Measurements from ENCODE around the gene ANKH.
"Not testable (repeated sequence)": the region's sequence is repeated elsewhere in the genome, so short reads cannot be mapped to it uniquely, and the experiment has no call there.

Gene ANKH

GRCh38 chr5:14882658-14883580, 11.3 kb upstream of the ANKH start:
- DNase-seq: no peak

GRCh38 chr5:14881826-14882225, 10.2 kb upstream of the ANKH start:
- DNase-seq: no peak

GRCh38 chr5:14880688-14881087, 9.1 kb upstream of the ANKH start:
- no peak for DNase-seq

- no peak for DNase-seq
Observed at GRCh38 chr5:14879937-14880589, 8.5 kb upstream of the ANKH start.

- DNase-seq: no peak
Observed at GRCh38 chr5:14879393-14879792, 7.8 kb upstream of the ANKH start.

- DNase-seq: not testable (repeated sequence)
Observed at GRCh38 chr5:14878192-14878591, 6.6 kb upstream of the ANKH start.

GRCh38 chr5:14876095-14876494, 4.5 kb upstream of the ANKH start:
- DNase-seq: no peak

GRCh38 chr5:14873790-14874189, 2.2 kb upstream of the ANKH start:
- no peak for DNase-seq

- no peak for DNase-seq
Observed at GRCh38 chr5:14873093-14873492, 1.5 kb upstream of the ANKH start.

GRCh38 chr5:14872070-14872989, 752 bp upstream of the ANKH start:
- peak; percentile 68 for DNase-seq

GRCh38 chr5:14870337-14871213, 1.0 kb downstream of the ANKH start:
- peak; percentile 32 for DNase-seq

GRCh38 chr5:14869668-14870164, 1.9 kb downstream of the ANKH start:
- DNase-seq: no peak

- no peak for DNase-seq
Observed at GRCh38 chr5:14869233-14869632, 2.3 kb downstream of the ANKH start.

- no peak for DNase-seq
Observed at GRCh38 chr5:14868771-14869170, 2.8 kb downstream of the ANKH start.

GRCh38 chr5:14864181-14864812, 7.3 kb downstream of the ANKH start:
- DNase-seq: no peak

GRCh38 chr5:14863105-14863504, 8.5 kb downstream of the ANKH start:
- no peak for DNase-seq

- DNase-seq: no peak
Observed at GRCh38 chr5:14861123-14861765, 10.3 kb downstream of the ANKH start.

GRCh38 chr5:14859980-14860379, 11.6 kb downstream of the ANKH start:
- DNase-seq: no peak

GRCh38 chr5:14859150-14859549, 12.4 kb downstream of the ANKH start:
- DNase-seq: no peak

GRCh38 chr5:14855366-14855765, 16.2 kb downstream of the ANKH start:
- no peak for DNase-seq

GRCh38 chr5:14854799-14855198, 16.8 kb downstream of the ANKH start:
- DNase-seq: no peak

Measured in activated T-cell treated with anti-CD3 and anti-CD28 coated beads, Interleukin-2, amount 50 U/mL, for 1 hour (primary cell).